ENCODE data around the gene CUX1. TPM values are rescaled to one million over a fixed set of nuclear protein-coding genes. Genes with fewer than 3 reads are reported as not detected.

Gene CUX1
- total and polyA plus RNA-seq, 2 of the 13 experiments (the other 11 are each of a cell fraction or from before 2014, with no cell fraction given), result 13.7 to 14.9 TPM

DNA sequence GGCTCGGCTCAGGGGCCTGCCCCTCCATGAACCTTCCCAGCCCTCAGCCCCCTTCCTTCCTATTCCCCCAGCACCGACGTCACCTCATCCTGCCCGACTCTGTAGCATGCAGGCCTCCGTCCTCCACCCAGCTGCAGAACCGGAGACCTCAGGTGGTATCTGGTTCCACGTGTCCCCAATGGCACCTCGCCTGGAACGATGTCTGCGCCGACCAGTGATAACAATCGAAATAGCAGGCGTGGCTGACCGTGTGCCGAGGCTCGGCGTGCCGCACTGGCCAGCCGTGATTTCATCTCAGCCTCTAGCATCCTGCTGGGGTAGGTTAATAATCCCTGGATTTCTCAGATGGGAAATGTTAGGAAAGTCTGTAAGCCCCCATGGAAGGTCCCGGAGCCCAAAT, 171.7 kb downstream of the CUX1 start:
- ChIA-PET POLR2A (no interaction called here), CTCF (ENCODE audit: low intra/inter-chr PET ratio, low total read pairs) (no interaction called here)
- in situ Hi-C loops (cut with HindIII; ENCODE audit: extremely low pct_ligation_motif_present, low pct_unique_long_range_greater_than_20kb) (no loop called here), intact Hi-C loops (cut with micrococcal nuclease; ENCODE audit: unreplicated experiment) (no loop called here)
- TF ChIP-seq, protein P1, sequence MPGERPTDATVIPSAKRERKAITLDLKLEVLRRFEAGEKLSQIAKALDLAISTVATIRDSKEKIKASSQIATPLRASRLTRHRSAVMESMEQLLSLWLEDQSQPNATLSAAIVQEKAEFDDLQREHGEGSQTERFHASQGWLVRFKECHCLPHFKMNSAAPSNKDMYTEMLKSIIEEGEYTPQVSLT (CRISPR knock-in tag; IDR thresholded peaks at IDR 0.05; ENCODE audit: borderline replicate concordance, low read depth), result no peak
- TF ChIP-seq ZNF430 (CRISPR knock-in tag; IDR thresholded peaks at IDR 0.05), result no peak
- TF ChIP-seq ZNF121 (CRISPR knock-in tag; IDR thresholded peaks at IDR 0.05), result no peak
- TF ChIP-seq, protein P2, sequence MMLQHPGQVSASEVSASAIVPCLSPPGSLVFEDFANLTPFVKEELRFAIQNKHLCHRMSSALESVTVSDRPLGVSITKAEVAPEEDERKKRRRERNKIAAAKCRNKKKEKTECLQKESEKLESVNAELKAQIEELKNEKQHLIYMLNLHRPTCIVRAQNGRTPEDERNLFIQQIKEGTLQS (CRISPR knock-in tag; IDR thresholded peaks at IDR 0.05), result no peak
- TF ChIP-seq ZNF749 (CRISPR knock-in tag; IDR thresholded peaks at IDR 0.05; ENCODE audit: borderline replicate concordance), result no peak
- TF ChIP-seq, protein P3, sequence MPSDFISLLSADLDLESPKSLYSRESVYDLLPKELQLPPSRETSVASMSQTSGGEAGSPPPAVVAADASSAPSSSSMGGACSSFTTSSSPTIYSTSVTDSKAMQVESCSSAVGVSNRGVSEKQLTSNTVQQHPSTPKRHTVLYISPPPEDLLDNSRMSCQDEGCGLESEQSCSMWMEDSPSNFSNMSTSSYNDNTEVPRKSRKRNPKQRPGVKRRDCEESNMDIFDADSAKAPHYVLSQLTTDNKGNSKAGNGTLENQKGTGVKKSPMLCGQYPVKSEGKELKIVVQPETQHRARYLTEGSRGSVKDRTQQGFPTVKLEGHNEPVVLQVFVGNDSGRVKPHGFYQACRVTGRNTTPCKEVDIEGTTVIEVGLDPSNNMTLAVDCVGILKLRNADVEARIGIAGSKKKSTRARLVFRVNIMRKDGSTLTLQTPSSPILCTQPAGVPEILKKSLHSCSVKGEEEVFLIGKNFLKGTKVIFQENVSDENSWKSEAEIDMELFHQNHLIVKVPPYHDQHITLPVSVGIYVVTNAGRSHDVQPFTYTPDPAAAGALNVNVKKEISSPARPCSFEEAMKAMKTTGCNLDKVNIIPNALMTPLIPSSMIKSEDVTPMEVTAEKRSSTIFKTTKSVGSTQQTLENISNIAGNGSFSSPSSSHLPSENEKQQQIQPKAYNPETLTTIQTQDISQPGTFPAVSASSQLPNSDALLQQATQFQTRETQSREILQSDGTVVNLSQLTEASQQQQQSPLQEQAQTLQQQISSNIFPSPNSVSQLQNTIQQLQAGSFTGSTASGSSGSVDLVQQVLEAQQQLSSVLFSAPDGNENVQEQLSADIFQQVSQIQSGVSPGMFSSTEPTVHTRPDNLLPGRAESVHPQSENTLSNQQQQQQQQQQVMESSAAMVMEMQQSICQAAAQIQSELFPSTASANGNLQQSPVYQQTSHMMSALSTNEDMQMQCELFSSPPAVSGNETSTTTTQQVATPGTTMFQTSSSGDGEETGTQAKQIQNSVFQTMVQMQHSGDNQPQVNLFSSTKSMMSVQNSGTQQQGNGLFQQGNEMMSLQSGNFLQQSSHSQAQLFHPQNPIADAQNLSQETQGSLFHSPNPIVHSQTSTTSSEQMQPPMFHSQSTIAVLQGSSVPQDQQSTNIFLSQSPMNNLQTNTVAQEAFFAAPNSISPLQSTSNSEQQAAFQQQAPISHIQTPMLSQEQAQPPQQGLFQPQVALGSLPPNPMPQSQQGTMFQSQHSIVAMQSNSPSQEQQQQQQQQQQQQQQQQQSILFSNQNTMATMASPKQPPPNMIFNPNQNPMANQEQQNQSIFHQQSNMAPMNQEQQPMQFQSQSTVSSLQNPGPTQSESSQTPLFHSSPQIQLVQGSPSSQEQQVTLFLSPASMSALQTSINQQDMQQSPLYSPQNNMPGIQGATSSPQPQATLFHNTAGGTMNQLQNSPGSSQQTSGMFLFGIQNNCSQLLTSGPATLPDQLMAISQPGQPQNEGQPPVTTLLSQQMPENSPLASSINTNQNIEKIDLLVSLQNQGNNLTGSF (CRISPR knock-in tag; IDR thresholded peaks at IDR 0.05), result no peak
- no peak for TF ChIP-seq ZNF414 (CRISPR knock-in tag; IDR thresholded peaks at IDR 0.05)
- Histone ChIP-seq H2AFZ (ENCODE audit: low read length) (no peak overlapping the region), H3K4me2 (ENCODE audit: low read depth, low read length) (no peak overlapping the region), H4K20me1 (ENCODE audit: insufficient read depth, low read length) (0 out of 2 replicates have a peak, but pooled peaks cover 3% of the 10 kb centered on the region), H3K9me3 (ENCODE audit: low read length) (no peaks in the 10 kb centered on the region), H3K27me3 (ENCODE audit: control insufficient read depth in 1 of 2, insufficient read depth in 2 of 2, low read length in 2 of 2) (no peaks in the 10 kb centered on the region), H3K4me1 (ENCODE audit: insufficient read depth, low read length) (peaks cover 14% of the 10 kb centered on the region), H3K36me3 (replicated peaks in 1 of 2; ENCODE audit: control insufficient read depth in 1 of 2, insufficient read depth in 2 of 2, low read length in 2 of 2) (peaks cover 1 to 15% of the 10 kb centered on the region in 2 experiments; a peak in 4 of 5 replicates), H3K9ac (ENCODE audit: insufficient read depth, low read depth, low read length) (no peak overlapping the region), H3K27ac (ENCODE audit: extremely low read length, insufficient read depth, low read length) (no peak overlapping the region), H3K79me2 (ENCODE audit: insufficient read depth, low read length) (no peaks in the 10 kb centered on the region), H3K4me3 (replicated peaks in 1 of 3; ENCODE audit: insufficient read depth in 1 of 3, low read depth in 2 of 3, low read length in 3 of 3) (no peak overlapping the region)
- WGBS (ENCODE audit: low lambda C conversion rate), result 97% methylated on average over 20 of the region's 20 CpGs
- ATAC-seq (no peak), DNase-seq (ENCODE audit: low spot score) (no peak), FAIRE-seq (no peak)
- no TSS peak for BruUV-seq (replicated peaks)
